Gastrocnemius medialis (tissue), 4 donors: Measurements from ENCODE around the gene CDCA4.

Experiments
- POLR2A ChIP-seq, 2 donors: fragments of 450-650 bp; IDR thresholded peaks; one replicate each; pipeline ENCODE4 v1.6.1; 2017; ENCODE audit warnings: antibody characterized with exemption in 2 of 2, mild to moderate bottlenecking in 2 of 2, moderate library complexity in 2 of 2
- TF ChIP-seq, protein P1 (sequence below), 5 experiments: fragments of 450-650 bp in 3 of 5; fragments of 200-600 bp in 2 of 5; sonication (generic) in 2 of 5; IDR thresholded peaks in 4 of 5; conservative IDR thresholded peaks in 1 of 5; 1 replicate in 4 of 5; 2 replicates in 1 of 5; pipeline ENCODE4 v1.5.1; 2016 to 2019; ENCODE audit warnings: antibody characterized with exemption in 5 of 5, mild to moderate bottlenecking in 3 of 5, moderate library complexity in 3 of 5

DNA sequence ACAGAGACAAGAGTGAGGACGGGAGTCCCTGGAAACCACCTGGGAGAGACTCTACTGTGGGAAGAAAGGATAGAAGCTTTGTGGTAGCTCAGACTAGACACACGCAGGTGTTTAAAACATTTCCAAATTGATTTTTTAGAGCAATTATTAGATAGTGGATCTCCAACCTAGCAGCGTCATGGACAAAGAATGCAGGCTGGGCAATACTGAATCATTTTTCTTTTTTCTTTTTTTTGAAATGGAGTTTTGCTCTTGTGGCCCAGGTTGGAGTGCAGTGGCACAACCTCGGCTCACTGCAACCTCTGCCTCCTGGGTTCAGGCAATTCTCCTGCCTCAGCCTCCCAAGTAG is 31.2 kb upstream of the CDCA4 start:
- TF ChIP-seq, protein P1, sequence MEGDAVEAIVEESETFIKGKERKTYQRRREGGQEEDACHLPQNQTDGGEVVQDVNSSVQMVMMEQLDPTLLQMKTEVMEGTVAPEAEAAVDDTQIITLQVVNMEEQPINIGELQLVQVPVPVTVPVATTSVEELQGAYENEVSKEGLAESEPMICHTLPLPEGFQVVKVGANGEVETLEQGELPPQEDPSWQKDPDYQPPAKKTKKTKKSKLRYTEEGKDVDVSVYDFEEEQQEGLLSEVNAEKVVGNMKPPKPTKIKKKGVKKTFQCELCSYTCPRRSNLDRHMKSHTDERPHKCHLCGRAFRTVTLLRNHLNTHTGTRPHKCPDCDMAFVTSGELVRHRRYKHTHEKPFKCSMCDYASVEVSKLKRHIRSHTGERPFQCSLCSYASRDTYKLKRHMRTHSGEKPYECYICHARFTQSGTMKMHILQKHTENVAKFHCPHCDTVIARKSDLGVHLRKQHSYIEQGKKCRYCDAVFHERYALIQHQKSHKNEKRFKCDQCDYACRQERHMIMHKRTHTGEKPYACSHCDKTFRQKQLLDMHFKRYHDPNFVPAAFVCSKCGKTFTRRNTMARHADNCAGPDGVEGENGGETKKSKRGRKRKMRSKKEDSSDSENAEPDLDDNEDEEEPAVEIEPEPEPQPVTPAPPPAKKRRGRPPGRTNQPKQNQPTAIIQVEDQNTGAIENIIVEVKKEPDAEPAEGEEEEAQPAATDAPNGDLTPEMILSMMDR (IDR thresholded peaks at IDR 0.05 in 4 of 5, conservative IDR thresholded peaks at IDR 0.05 in 1 of 5), result no peak
- TF ChIP-seq POLR2A (IDR thresholded peaks at IDR 0.05), result no peak
